ENCODE measurements around the gene CRAT. TPM values are rescaled to one million over a fixed set of nuclear protein-coding genes. Genes with fewer than 3 reads are reported as not detected.
A peak's percentile ranks its signal among the peaks of the same experiment; 100 is the strongest.

Gene CRAT
- total and polyA plus RNA-seq, 2 experiments from 2014 or later: 4.6 to 9.9 TPM

DNA sequence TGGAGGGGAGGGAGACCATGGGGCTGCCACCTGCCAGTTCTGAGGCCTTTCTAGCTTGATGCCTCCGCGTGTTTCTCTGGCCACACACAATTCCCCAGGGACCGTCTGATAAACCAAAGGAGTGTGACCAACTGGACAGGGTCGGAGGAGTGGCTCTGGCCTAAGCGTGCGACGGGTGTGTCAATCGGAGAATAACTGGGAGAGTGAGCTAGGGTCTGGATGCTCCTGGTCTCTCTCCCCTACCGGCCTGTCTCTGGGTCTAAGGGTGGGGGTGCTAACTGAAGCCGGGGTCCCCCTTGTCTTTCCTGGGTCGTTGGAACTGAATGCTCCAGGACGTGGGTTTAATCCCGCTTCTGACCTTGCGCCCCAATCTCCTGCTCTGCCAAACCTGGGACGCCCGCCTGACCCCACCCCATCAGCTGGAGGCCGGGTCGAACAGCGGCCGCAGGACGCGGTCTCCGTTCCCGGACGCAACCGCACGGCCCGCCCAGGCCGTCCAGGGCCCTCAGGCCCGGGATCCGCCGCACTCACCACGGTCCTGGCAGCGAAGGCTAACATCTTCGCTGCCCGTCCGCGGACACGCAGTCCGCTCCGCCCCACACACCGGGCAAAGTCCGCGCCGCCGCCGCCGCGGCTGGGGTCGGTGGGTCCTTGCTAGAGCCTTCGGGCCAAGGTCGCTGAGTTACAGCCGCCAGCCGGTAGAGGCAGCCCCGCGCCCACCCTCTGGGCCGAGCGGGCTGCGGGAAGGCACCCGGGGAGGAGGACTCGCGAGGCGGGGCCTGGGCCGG lies 447 bp downstream of the CRAT start:
- peak; percentile 14 for ATAC-seq
- Mint-ChIP-seq H3K27ac (no peak overlapping the region), H3K36me3 (ENCODE audit: low read depth) (no peaks in the 10 kb centered on the region; the same call in 1 of the 3 replicates), H3K4me1 (peaks cover 13% of the 10 kb centered on the region), H3K27me3 (ENCODE audit: insufficient read depth, low read depth, poor library complexity) (peaks cover 20% of the 10 kb centered on the region), H3K4me3 (peak overlapping the region; percentile 90), H3K9me3 (no peaks in the 10 kb centered on the region)
- H3K27me3 ChIP-seq (ENCODE audit: insufficient read depth): peaks cover 18% of the 10 kb centered on the region
- H3K4me3 ChIP-seq: peak overlapping the region; percentile 96
- peak overlapping the region; percentile 89 for H3K4me2 ChIP-seq
- peaks cover 6% of the 10 kb centered on the region; the same call in 1 of the 2 replicates for H4K20me1 ChIP-seq (replicated peaks; ENCODE audit: insufficient read depth)
- H3K79me2 ChIP-seq (replicated peaks; ENCODE audit: insufficient read depth): peaks cover 34% of the 10 kb centered on the region
- peak overlapping the region; percentile 95 for H2AFZ ChIP-seq
- DNase-seq (ENCODE audit: low spot score): peak; percentile 49
- H3K9me2 ChIP-seq (ENCODE audit: insufficient read depth): no peaks in the 10 kb centered on the region
- no peaks in the 10 kb centered on the region for H3K36me3 ChIP-seq (ENCODE audit: insufficient read depth)
- no peak overlapping the region for H3K27ac ChIP-seq (ENCODE audit: low read depth)
- peaks cover 6% of the 10 kb centered on the region; the same call in 1 of the 2 replicates for H3F3A ChIP-seq (replicated peaks; ENCODE audit: low read depth)
- peaks cover 8% of the 10 kb centered on the region for H3K4me1 ChIP-seq (ENCODE audit: insufficient read depth)
- TF ChIP-seq, protein P1, sequence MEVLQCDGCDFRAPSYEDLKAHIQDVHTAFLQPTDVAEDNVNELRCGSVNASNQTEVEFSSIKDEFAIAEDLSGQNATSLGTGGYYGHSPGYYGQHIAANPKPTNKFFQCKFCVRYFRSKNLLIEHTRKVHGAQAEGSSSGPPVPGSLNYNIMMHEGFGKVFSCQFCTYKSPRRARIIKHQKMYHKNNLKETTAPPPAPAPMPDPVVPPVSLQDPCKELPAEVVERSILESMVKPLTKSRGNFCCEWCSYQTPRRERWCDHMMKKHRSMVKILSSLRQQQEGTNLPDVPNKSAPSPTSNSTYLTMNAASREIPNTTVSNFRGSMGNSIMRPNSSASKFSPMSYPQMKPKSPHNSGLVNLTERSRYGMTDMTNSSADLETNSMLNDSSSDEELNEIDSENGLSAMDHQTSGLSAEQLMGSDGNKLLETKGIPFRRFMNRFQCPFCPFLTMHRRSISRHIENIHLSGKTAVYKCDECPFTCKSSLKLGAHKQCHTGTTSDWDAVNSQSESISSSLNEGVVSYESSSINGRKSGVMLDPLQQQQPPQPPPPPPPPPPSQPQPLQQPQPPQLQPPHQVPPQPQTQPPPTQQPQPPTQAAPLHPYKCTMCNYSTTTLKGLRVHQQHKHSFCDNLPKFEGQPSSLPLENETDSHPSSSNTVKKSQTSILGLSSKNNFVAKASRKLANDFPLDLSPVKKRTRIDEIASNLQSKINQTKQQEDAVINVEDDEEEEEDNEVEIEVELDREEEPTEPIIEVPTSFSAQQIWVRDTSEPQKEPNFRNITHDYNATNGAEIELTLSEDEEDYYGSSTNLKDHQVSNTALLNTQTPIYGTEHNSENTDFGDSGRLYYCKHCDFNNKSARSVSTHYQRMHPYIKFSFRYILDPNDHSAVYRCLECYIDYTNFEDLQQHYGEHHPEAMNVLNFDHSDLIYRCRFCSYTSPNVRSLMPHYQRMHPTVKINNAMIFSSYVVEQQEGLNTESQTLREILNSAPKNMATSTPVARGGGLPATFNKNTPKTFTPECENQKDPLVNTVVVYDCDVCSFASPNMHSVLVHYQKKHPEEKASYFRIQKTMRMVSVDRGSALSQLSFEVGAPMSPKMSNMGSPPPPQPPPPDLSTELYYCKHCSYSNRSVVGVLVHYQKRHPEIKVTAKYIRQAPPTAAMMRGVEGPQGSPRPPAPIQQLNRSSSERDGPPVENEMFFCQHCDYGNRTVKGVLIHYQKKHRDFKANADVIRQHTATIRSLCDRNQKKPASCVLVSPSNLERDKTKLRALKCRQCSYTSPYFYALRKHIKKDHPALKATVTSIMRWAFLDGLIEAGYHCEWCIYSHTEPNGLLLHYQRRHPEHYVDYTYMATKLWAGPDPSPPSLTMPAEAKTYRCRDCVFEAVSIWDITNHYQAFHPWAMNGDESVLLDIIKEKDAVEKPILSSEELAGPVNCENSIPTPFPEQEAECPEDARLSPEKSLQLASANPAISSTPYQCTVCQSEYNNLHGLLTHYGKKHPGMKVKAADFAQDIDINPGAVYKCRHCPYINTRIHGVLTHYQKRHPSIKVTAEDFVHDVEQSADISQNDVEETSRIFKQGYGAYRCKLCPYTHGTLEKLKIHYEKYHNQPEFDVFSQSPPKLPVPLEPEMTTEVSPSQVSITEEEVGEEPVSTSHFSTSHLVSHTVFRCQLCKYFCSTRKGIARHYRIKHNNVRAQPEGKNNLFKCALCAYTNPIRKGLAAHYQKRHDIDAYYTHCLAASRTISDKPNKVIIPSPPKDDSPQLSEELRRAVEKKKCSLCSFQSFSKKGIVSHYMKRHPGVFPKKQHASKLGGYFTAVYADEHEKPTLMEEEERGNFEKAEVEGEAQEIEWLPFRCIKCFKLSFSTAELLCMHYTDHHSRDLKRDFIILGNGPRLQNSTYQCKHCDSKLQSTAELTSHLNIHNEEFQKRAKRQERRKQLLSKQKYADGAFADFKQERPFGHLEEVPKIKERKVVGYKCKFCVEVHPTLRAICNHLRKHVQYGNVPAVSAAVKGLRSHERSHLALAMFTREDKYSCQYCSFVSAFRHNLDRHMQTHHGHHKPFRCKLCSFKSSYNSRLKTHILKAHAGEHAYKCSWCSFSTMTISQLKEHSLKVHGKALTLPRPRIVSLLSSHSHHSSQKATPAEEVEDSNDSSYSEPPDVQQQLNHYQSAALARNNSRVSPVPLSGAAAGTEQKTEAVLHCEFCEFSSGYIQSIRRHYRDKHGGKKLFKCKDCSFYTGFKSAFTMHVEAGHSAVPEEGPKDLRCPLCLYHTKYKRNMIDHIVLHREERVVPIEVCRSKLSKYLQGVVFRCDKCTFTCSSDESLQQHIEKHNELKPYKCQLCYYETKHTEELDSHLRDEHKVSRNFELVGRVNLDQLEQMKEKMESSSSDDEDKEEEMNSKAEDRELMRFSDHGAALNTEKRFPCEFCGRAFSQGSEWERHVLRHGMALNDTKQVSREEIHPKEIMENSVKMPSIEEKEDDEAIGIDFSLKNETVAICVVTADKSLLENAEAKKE (CRISPR knock-in tag; IDR thresholded peaks at IDR 0.05): no peak
- TF ChIP-seq NANOG (IDR thresholded peaks at IDR 0.05; ENCODE audit: borderline replicate concordance) (no peak), EZH2 (IDR thresholded peaks at IDR 0.05; ENCODE audit: low read depth, unreplicated experiment) (no peak), EZH2phosphoT487 (IDR thresholded peaks at IDR 0.05; ENCODE audit: unreplicated experiment) (no peak), ZNF331 (CRISPR knock-in tag; IDR thresholded peaks at IDR 0.05; ENCODE audit: low read depth) (no peak), POLR2AphosphoS5 (IDR thresholded peaks at IDR 0.05; ENCODE audit: low read depth) (no peak), STAT1 (IDR thresholded peaks at IDR 0.05; ENCODE audit: unreplicated experiment) (no peak), CREB1 (CRISPR knock-in tag; IDR thresholded peaks at IDR 0.05; ENCODE audit: low read depth) (no peak), JUNB (IDR thresholded peaks at IDR 0.05; ENCODE audit: unreplicated experiment) (no peak), ZNF114 (CRISPR knock-in tag; IDR thresholded peaks at IDR 0.05) (no peak)
- TF ChIP-seq, protein P2, sequence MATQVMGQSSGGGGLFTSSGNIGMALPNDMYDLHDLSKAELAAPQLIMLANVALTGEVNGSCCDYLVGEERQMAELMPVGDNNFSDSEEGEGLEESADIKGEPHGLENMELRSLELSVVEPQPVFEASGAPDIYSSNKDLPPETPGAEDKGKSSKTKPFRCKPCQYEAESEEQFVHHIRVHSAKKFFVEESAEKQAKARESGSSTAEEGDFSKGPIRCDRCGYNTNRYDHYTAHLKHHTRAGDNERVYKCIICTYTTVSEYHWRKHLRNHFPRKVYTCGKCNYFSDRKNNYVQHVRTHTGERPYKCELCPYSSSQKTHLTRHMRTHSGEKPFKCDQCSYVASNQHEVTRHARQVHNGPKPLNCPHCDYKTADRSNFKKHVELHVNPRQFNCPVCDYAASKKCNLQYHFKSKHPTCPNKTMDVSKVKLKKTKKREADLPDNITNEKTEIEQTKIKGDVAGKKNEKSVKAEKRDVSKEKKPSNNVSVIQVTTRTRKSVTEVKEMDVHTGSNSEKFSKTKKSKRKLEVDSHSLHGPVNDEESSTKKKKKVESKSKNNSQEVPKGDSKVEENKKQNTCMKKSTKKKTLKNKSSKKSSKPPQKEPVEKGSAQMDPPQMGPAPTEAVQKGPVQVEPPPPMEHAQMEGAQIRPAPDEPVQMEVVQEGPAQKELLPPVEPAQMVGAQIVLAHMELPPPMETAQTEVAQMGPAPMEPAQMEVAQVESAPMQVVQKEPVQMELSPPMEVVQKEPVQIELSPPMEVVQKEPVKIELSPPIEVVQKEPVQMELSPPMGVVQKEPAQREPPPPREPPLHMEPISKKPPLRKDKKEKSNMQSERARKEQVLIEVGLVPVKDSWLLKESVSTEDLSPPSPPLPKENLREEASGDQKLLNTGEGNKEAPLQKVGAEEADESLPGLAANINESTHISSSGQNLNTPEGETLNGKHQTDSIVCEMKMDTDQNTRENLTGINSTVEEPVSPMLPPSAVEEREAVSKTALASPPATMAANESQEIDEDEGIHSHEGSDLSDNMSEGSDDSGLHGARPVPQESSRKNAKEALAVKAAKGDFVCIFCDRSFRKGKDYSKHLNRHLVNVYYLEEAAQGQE (IDR thresholded peaks at IDR 0.05; ENCODE audit: unreplicated experiment): no peak
- TF ChIP-seq, protein P3, sequence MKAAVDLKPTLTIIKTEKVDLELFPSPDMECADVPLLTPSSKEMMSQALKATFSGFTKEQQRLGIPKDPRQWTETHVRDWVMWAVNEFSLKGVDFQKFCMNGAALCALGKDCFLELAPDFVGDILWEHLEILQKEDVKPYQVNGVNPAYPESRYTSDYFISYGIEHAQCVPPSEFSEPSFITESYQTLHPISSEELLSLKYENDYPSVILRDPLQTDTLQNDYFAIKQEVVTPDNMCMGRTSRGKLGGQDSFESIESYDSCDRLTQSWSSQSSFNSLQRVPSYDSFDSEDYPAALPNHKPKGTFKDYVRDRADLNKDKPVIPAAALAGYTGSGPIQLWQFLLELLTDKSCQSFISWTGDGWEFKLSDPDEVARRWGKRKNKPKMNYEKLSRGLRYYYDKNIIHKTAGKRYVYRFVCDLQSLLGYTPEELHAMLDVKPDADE (IDR thresholded peaks at IDR 0.05): no peak
- TF ChIP-seq, protein P4, sequence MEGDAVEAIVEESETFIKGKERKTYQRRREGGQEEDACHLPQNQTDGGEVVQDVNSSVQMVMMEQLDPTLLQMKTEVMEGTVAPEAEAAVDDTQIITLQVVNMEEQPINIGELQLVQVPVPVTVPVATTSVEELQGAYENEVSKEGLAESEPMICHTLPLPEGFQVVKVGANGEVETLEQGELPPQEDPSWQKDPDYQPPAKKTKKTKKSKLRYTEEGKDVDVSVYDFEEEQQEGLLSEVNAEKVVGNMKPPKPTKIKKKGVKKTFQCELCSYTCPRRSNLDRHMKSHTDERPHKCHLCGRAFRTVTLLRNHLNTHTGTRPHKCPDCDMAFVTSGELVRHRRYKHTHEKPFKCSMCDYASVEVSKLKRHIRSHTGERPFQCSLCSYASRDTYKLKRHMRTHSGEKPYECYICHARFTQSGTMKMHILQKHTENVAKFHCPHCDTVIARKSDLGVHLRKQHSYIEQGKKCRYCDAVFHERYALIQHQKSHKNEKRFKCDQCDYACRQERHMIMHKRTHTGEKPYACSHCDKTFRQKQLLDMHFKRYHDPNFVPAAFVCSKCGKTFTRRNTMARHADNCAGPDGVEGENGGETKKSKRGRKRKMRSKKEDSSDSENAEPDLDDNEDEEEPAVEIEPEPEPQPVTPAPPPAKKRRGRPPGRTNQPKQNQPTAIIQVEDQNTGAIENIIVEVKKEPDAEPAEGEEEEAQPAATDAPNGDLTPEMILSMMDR (conservative IDR thresholded peaks at IDR 0.05; ENCODE audit: low read depth in 2 of 2): no peak

Measured in GM23338 (cell line).